GM12878 (cell line): ENCODE data around the gene PSMC6. TPM values are rescaled to one million over a fixed set of nuclear protein-coding genes. Genes with fewer than 3 reads are reported as not detected.

Experiments
- ATAC-seq: fragments of 200-7000 bp; cut with Tn5 transposase; 3 replicates; pipeline ENCODE4 v1.9.1; 2020; ENCODE audit warnings: mild to moderate bottlenecking, moderate library complexity
- BruUV-seq: library from RNA; stranded (reverse); fragments of 400-500 nt; replicated peaks from 2 replicates; lab custom pipeline; 2021; lab: Mats Ljungman, UMichigan
- CTCF ChIA-PET: fragments of 300-600 bp; sonication (Branson Sonifier 250); formaldehyde crosslinking; extraction: SDS; loops from one replicate; lab custom pipeline; 2021; ENCODE audit warnings: inconsistent platforms; lab: Yijun Ruan, JAX
- POLR2A ChIA-PET: fragments of 350-600 bp; formaldehyde crosslinking; extraction: SDS; loops from one replicate; lab custom pipeline; 2021; ENCODE audit warnings: inconsistent platforms; lab: Charles Lee
- RAD21 ChIA-PET: fragments of 300-600 bp; sonication (Branson Sonifier 250); formaldehyde crosslinking; loops from one replicate; lab custom pipeline; 2023; ENCODE audit warnings: antibody characterized with exemption; ENCODE audit not compliant: unreplicated experiment; lab: Charles Lee
- SMC1A ChIA-PET: fragments of 300-600 bp; sonication (Branson Sonifier 250); formaldehyde crosslinking; loops from one replicate; lab custom pipeline; 2023; ENCODE audit not compliant: unreplicated experiment, uncharacterized antibody; lab: Charles Lee
- DNase-seq: peaks from one replicate; pipeline ENCODE4 v3.0.0-alpha.2; 2011; ENCODE audit warnings: low read depth, low spot score
- FAIRE-seq: peaks from 3 replicates; lab custom pipeline; 2011; peaks lifted over from hg19 to GRCh38; lab: Jason Lieb, UNC
- H2AFZ ChIP-seq: 2 replicates; pipeline ENCODE4 v1.6.0; 2011; ENCODE audit warnings: low read depth, low read length, control low read depth; ENCODE audit not compliant: control insufficient read depth
- H3K27ac ChIP-seq: 2 replicates; pipeline ENCODE4 v1.5.1; 2011; ENCODE audit warnings: control low read depth; ENCODE audit not compliant: control insufficient read depth, insufficient read depth
- H3K27me3 ChIP-seq, 2 experiments: replicated peaks in 1 of 2; 2 replicates each; pipeline versions ENCODE4 v1.6.0 to v1.6.1; 2011; ENCODE audit warnings: low read length in 1 of 2; ENCODE audit not compliant: control insufficient read depth in 2 of 2, insufficient read depth in 2 of 2
- H3K36me3 ChIP-seq, 2 experiments: 2 replicates each; pipeline ENCODE4 v1.5.1; 2011; ENCODE audit warnings: low read length in 1 of 2; ENCODE audit not compliant: control insufficient read depth in 2 of 2, insufficient read depth in 2 of 2
- H3K4me1 ChIP-seq: 2 replicates; pipeline ENCODE4 v1.6.1; 2011; ENCODE audit warnings: mild to moderate bottlenecking, low read length, moderate library complexity, mixed read lengths; ENCODE audit not compliant: control insufficient read depth, insufficient read depth
- H3K4me2 ChIP-seq: 2 replicates; pipeline ENCODE4 v1.6.0; 2011; ENCODE audit warnings: control low read depth; ENCODE audit not compliant: control insufficient read depth, insufficient read depth
- H3K4me3 ChIP-seq: fragments of 200-600 bp; sonication (generic); 2 replicates; pipeline ENCODE4 v1.5.1; 2016
- H3K79me2 ChIP-seq: 2 replicates; pipeline ENCODE4 v1.6.0; 2011; ENCODE audit warnings: low read length; ENCODE audit not compliant: control insufficient read depth, insufficient read depth
- H3K9ac ChIP-seq: 2 replicates; pipeline ENCODE4 v1.8.0; 2011; ENCODE audit warnings: low read length, control low read depth, mixed read lengths; ENCODE audit not compliant: control insufficient read depth, insufficient read depth
- H3K9me3 ChIP-seq: replicated peaks from 3 replicates; pipeline ENCODE4 v1.5.1; 2011; ENCODE audit warnings: mild to moderate bottlenecking, low read length; ENCODE audit not compliant: control insufficient read depth, insufficient read depth
- H4K20me1 ChIP-seq: 2 replicates; pipeline ENCODE4 v1.6.0; 2011; ENCODE audit not compliant: control insufficient read depth, insufficient read depth
- BACH1 ChIP-seq: fragments of 450-650 bp; IDR thresholded peaks from 2 replicates; pipeline ENCODE4 v1.6.1; 2017; ENCODE audit warnings: mild to moderate bottlenecking, borderline replicate concordance
- DPF2 ChIP-seq: fragments of 450-650 bp; IDR thresholded peaks from 2 replicates; pipeline ENCODE4 v1.6.1; 2017; ENCODE audit warnings: mild to moderate bottlenecking
- GATAD2B ChIP-seq: fragments of 450-650 bp; conservative IDR thresholded peaks from 2 replicates; pipeline ENCODE4 v1.6.1; 2017; ENCODE audit warnings: low read depth, mild to moderate bottlenecking, moderate library complexity
- HCFC1 ChIP-seq: fragments of 150-350 bp; IDR thresholded peaks from 2 replicates; pipeline ENCODE4 v1.6.1; 2014; ENCODE audit warnings: low read length
- IKZF1 ChIP-seq: fragments of 450-650 bp; conservative IDR thresholded peaks from 2 replicates; pipeline ENCODE4 v1.6.1; 2017; ENCODE audit warnings: antibody characterized with exemption, mild to moderate bottlenecking
- IRF4 ChIP-seq: IDR thresholded peaks from 2 replicates; pipeline ENCODE4 v1.6.1; 2011; ENCODE audit warnings: low read depth, low read length
- LARP7 ChIP-seq: fragments of 450-650 bp; IDR thresholded peaks from 2 replicates; pipeline ENCODE4 v1.6.1; 2017; ENCODE audit warnings: mild to moderate bottlenecking
- MTA3 ChIP-seq: IDR thresholded peaks from 2 replicates; pipeline ENCODE4 v1.6.1; 2012; ENCODE audit warnings: low read length, inconsistent platforms, borderline replicate concordance
- NR2C1 ChIP-seq: fragments of 450-650 bp; IDR thresholded peaks from 2 replicates; pipeline ENCODE4 v1.6.1; 2017; ENCODE audit warnings: antibody characterized with exemption, mild to moderate bottlenecking, moderate library complexity
- REST ChIP-seq: IDR thresholded peaks from 2 replicates; pipeline ENCODE4 v1.6.1; 2012; ENCODE audit warnings: mild to moderate bottlenecking, low read depth, low read length
- RFX5 ChIP-seq: IDR thresholded peaks from 2 replicates; pipeline ENCODE4 v1.6.1; 2011; ENCODE audit warnings: low read depth, low read length, improper control_type of control experiment
- SUPT20H ChIP-seq: IDR thresholded peaks from 2 replicates; pipeline ENCODE4 v1.6.1; 2011; ENCODE audit warnings: low read depth, mild to moderate bottlenecking, low read length, moderate library complexity, borderline replicate concordance; ENCODE audit not compliant: control insufficient read depth
- ZSCAN29 ChIP-seq: fragments of 450-650 bp; IDR thresholded peaks from 2 replicates; pipeline ENCODE4 v1.6.1; 2017; ENCODE audit warnings: mild to moderate bottlenecking, moderate library complexity
- WGBS: methylation state at CpG from one replicate; pipeline ENCODE4 v1.1.6; 2016; ENCODE audit warnings: low lambda C conversion rate; ENCODE audit not compliant: insufficient replicate concordance, insufficient coverage; ENCODE audit errors: missing lambda C conversion rate; 5-methylcytosine and 5-hydroxymethylcytosine counted together
- in situ Hi-C: fragments of 300-500 bp; cut with MboI; formaldehyde crosslinking; loops from 9 replicates; pipeline ENCODE4 v1.14.3; 2018; ENCODE audit warnings: mixed read lengths
- intact Hi-C: fragments of 100-400 bp; cut with micrococcal nuclease; formaldehyde crosslinking; loops from one replicate; pipeline ENCODE4 v1.14.2; 2022; ENCODE audit not compliant: unreplicated experiment
- polyA plus RNA-seq, 11 experiments: library from polyadenylated mRNA; depleted of rRNA in 4 of 11; unstranded in 6 of 11; stranded (reverse) in 5 of 11; fragments of >200 nt; fragmentation: Nextera tagmentation in 4 of 11; fragmentation: Illumina TruSeq in 1 of 11; extraction: Ambion mirVana in 4 of 11; extraction: Trizol in 1 of 11; gene quantifications; 1 replicate in 1 of 11; 2 replicates in 10 of 11; pipeline versions ENCODE4 v1.2.1 to v1.2.3, GENCODE V29; 2011 to 2016; ENCODE audit warnings: inconsistent platforms in 2 of 11, missing spikeins in 2 of 11, low read depth in 1 of 11
- total RNA-seq, 4 experiments: library from RNA; depleted of rRNA in 3 of 4; stranded (reverse); fragments of >200 nt in 3 of 4; fragmentation: Illumina TruSeq in 1 of 4; extraction: Trizol in 1 of 4; gene quantifications; 2 replicates each; pipeline versions ENCODE4 v1.2.1 to v1.2.3, GENCODE V29; 2013 to 2021
- TF ChIP-seq, protein P1 (sequence below): fragments of 450-650 bp; IDR thresholded peaks from 2 replicates; pipeline ENCODE4 v1.6.1; 2017; ENCODE audit warnings: antibody characterized with exemption, mild to moderate bottlenecking, moderate library complexity
- TF ChIP-seq, protein P2 (sequence below): fragments of 450-650 bp; IDR thresholded peaks from 2 replicates; pipeline ENCODE4 v1.6.1; 2016; ENCODE audit warnings: mild to moderate bottlenecking

Gene PSMC6
- total and polyA plus RNA-seq, 10 of the 15 experiments (the other 5 are each of a cell fraction or from before 2014, with no cell fraction given), result 71.4 to 192 (median 153) TPM

GRCh38 chr14:52694761-52695480 is 12.1 kb upstream of the PSMC6 start (continued):
- TF ChIP-seq, protein P1, sequence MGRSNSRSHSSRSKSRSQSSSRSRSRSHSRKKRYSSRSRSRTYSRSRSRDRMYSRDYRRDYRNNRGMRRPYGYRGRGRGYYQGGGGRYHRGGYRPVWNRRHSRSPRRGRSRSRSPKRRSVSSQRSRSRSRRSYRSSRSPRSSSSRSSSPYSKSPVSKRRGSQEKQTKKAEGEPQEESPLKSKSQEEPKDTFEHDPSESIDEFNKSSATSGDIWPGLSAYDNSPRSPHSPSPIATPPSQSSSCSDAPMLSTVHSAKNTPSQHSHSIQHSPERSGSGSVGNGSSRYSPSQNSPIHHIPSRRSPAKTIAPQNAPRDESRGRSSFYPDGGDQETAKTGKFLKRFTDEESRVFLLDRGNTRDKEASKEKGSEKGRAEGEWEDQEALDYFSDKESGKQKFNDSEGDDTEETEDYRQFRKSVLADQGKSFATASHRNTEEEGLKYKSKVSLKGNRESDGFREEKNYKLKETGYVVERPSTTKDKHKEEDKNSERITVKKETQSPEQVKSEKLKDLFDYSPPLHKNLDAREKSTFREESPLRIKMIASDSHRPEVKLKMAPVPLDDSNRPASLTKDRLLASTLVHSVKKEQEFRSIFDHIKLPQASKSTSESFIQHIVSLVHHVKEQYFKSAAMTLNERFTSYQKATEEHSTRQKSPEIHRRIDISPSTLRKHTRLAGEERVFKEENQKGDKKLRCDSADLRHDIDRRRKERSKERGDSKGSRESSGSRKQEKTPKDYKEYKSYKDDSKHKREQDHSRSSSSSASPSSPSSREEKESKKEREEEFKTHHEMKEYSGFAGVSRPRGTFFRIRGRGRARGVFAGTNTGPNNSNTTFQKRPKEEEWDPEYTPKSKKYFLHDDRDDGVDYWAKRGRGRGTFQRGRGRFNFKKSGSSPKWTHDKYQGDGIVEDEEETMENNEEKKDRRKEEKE, result no peak

GRCh38 chr14:52695481-52696091 is 11.4 kb upstream of the PSMC6 start, which contains the start of gene ERO1A:
Gene ERO1A (minus strand): TSS chr14:52695558. CDS start chr14:52695481, 77 bp downstream.
- DNase-seq (no peak), ATAC-seq (peak; percentile 82), FAIRE-seq (no peak)
- Histone ChIP-seq H3K9ac (peak within 1 kb of the TSS; percentile 83), H3K36me3 (peaks cover 0 to 4% of the 10 kb centered on the region in 2 experiments; a peak in 2 of 4 replicates), H3K4me3 (peak within 1 kb of the TSS; percentile 85), H3K9me3 (no peaks in the 10 kb centered on the region), H3K79me2 (peaks cover 51% of the 10 kb centered on the region), H2AFZ (peak within 1 kb of the TSS; percentile 82), H3K27ac (peak within 1 kb of the TSS; percentile 80), H3K27me3 (no peaks in the 10 kb centered on the region), H3K4me2 (peak within 1 kb of the TSS; percentile 77), H3K4me1 (peaks cover 7% of the 10 kb centered on the region; the same call in 1 of the 2 replicates), H4K20me1 (peaks cover 7% of the 10 kb centered on the region)
- ChIA-PET SMC1A (interaction anchor here (0.6 kb wide), 1 partner anchor 17 kb away, joined by 4 read pairs; no protein-coding TSS in a partner anchor), POLR2A (interaction anchor here (0.5 to 1.1 kb wide), 4 partner anchors 11 to 46 kb away, joined by 3 read pairs; partner anchors contain the start of gene STYX), CTCF (no interaction called here), RAD21 (no interaction called here)
- BruUV-seq, result no TSS peak
- intact Hi-C loops, result loop anchor here (10.0 kb wide), 1 partner anchor 151 kb away; no protein-coding TSS in a partner anchor
- under 1% methylated on average over 42 of the region's 78 CpGs for WGBS
- in situ Hi-C loops, result no loop called here
- TF ChIP-seq NR2C1 (no peak), MTA3 (no peak), GATAD2B (peak; percentile 83), IKZF1 (peak; percentile 68), RFX5 (no peak), HCFC1 (no peak), IRF4 (no peak), DPF2 (peak; percentile 84), BACH1 (peak; percentile 87), REST (no peak), LARP7 (peak; percentile 86), SUPT20H (no peak), ZSCAN29 (0 out of 2 replicates have a peak, but pooled peaks have one; percentile 29)
- TF ChIP-seq, protein P2, sequence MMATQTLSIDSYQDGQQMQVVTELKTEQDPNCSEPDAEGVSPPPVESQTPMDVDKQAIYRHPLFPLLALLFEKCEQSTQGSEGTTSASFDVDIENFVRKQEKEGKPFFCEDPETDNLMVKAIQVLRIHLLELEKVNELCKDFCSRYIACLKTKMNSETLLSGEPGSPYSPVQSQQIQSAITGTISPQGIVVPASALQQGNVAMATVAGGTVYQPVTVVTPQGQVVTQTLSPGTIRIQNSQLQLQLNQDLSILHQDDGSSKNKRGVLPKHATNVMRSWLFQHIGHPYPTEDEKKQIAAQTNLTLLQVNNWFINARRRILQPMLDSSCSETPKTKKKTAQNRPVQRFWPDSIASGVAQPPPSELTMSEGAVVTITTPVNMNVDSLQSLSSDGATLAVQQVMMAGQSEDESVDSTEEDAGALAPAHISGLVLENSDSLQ, result no peak
